8988T (cell line): ENCODE data around the gene PM20D1.
A peak's percentile ranks its signal among the peaks of the same experiment; 100 is the strongest.
"Not testable (repeated sequence)": the region's sequence is repeated elsewhere in the genome, so short reads cannot be mapped to it uniquely, and the experiment has no call there.

Experiments used
- DNase-seq: peaks from one replicate; pipeline ENCODE4 v3.0.0; 2011

PM20D1 gene

DNA sequence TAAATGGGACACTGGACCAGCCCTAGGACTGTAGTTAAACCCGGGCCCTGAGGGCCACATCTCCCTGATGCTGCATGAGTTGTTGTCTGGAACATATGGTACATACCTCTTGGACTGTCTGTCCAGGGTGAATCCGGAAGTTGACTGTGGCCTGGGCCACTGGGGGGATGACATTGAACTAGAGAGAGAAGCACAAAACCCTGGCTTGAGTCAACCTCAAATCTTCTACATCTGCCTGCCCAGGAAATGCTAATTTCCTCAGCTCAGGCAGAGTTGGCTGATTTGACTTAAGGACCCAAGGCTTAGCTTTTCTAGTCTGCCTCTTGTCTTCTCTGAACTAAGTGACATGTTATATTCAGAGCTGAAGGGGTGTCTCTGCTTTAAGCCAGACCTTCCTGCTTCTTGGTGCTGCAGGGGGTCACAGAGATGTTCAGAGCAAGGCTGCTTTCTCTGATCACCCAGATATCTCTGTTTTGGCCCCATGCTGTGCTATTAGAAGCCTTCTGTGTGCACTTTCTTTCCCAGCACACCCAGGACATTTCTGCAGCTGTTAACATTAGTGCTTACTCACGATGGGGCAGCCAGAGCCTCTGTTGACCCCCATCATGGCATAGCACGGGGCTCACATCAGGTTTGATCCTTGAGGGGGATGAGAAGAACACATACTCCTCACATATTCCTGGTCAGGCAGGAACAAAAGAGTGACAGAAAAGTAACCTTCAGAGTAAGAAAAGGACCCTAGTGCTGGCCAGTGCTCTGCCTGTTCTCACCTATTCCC lies 9.6 kb downstream of the PM20D1 start:
- DNase-seq: no peak

GRCh38 chr1:205837382-205837970 lies 12.5 kb downstream of the PM20D1 start:
- DNase-seq: no peak

GRCh38 chr1:205834751-205835150 lies 15.2 kb downstream of the PM20D1 start:
- DNase-seq: no peak

GRCh38 chr1:205832326-205832751 lies 17.6 kb downstream of the PM20D1 start:
- DNase-seq: no peak

- DNase-seq: no peak
These were observed 22.3 kb downstream of the PM20D1 start for GRCh38 chr1:205827623-205828022.

DNA sequence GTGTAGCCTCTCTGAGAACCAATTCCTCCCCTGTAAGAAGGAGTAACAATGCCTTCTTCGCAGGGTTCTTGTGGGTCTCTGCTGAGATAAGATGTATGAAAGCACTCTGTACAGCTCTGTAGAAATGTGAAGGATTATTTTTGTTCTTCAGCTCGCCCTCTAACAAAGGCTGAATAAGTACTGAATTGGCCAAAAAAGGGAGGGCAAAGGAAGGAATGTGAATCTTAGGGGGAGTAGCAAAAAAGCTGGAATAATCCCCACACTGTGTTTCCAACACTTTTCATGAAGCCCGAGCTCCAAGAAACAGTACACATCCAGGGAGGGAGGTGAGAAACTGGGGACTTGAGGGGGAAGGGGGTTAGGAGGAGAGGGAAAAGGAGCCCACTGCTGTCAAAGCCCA lies 22.9 kb downstream of the PM20D1 start:
- no peak for DNase-seq

DNA sequence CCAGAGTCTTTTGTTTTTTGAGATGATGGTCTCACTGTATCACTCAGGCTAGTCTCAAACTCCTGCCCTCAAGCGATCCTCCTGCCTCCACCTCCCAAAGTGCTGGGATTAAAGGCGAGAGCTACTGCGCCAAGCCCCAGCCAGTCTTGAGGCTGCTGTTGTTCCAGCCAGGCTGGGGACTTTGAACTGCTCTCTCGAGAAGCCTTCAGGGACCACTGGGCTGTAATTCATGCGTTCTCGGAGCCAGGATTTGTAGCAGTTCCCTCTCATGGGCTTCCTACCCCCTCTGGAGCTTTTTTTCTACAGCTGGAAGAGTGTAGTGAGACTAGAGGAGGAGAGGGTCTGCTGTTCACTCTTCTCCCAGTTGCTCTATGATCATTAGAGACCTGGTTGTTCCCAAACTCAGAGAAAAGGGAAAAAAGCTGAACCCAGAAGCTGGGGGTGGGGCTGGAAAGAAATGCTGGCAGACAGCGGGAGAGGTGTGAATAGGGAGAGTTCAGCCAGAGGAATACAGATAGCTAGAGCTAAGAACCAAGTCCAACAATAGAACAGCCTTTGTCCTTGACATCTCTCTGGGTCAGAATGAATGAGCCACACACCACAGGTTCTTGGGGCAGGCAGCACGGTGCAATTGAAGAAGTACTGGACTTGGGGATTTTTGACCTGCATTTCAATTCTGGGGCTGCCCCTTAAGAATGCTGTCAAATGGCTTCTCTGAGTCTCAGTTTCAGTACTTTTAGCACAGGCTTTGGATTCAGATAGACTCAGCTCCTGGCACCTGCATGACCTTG lies 23.7 kb downstream of the PM20D1 start:
- no peak for DNase-seq

- DNase-seq: no peak
These were observed 25.8 kb downstream of the PM20D1 start for GRCh38 chr1:205824180-205824579.

GRCh38 chr1:205823260-205823659 lies 26.7 kb downstream of the PM20D1 start:
- DNase-seq: not testable (repeated sequence)

DNA sequence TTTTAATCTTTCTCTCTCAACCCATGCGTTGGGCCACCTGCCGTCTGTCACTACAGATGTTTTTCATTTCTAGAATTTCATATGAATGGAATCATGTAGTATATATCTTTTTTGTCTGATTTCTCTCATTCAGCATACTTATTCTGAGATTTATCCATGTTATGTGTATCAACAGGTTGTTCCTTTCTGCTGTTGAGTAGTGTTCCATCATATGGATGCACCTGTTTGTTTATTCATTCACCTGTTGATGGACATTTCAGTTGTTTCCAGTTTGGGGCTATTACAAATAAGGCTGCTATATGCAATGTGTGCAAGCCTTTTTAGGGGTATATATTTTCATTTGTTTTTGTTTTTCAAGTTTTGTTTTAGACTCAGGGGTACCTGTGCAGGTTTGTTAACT lies 27.5 kb downstream of the PM20D1 start:
- no peak for DNase-seq

GRCh38 chr1:205817988-205818387 lies 31.9 kb downstream of the PM20D1 start:
- DNase-seq: no peak

- DNase-seq: no peak
These were observed 32.6 kb downstream of the PM20D1 start for GRCh38 chr1:205817364-205817763.

GRCh38 chr1:205813755-205814058 lies 36.2 kb downstream of the PM20D1 start:
- DNase-seq: peak; percentile 71

- DNase-seq: peak; percentile 91
These were observed 36.8 kb downstream of the PM20D1 start, which contains the start of gene SLC41A1 for GRCh38 chr1:205812878-205813754. SLC41A1 (minus strand) TSS chr1:205813198; CDS start chr1:205810441, 2,757 bp downstream.

DNA sequence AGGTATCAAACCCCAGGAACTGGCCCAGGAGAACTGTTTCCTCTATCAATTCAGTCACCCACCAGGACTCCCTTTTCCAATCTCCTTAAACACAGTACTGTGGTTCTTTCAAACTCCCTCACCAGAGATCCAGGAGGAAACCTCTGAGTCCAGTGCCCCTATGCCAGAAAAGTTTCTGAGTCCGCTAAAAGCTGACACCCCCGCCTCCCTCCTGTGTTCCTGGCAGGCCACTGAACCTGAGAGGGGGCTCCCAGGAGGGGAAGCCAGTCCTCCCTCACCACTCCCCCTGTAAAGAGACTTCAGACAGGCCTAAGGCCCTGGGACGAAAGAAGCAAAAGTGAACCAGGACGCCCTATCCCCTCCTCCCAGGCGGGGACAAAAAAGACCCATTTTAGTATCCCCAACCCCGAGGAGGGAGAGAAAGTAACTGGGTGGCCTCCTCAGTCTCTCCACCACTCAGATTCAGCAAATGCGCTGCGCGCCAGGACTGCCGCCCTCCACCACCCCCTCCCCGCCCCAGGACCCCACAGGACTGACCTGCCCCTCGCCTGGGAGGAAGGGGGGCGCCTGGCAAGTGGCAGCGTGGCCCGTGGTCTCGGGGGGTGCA lies 37.6 kb downstream of the PM20D1 start:
- peak; percentile 44 for DNase-seq

- DNase-seq: no peak
These were observed 38.3 kb downstream of the PM20D1 start for GRCh38 chr1:205811660-205812059.

GRCh38 chr1:205810448-205811157 lies 39.3 kb downstream of the PM20D1 start:
- peak; percentile 81 for DNase-seq

GRCh38 chr1:205809942-205810345 lies 40.0 kb downstream of the PM20D1 start:
- no peak for DNase-seq

- no peak for DNase-seq
These were observed 40.5 kb downstream of the PM20D1 start for GRCh38 chr1:205809469-205809868.

GRCh38 chr1:205805082-205805711 lies 44.7 kb downstream of the PM20D1 start:
- DNase-seq: no peak

GRCh38 chr1:205804605-205805004 lies 45.3 kb downstream of the PM20D1 start:
- DNase-seq: no peak
